HG03064 (cell line): ENCODE results near the gene BAAT.
A peak's percentile ranks its signal among the peaks of the same experiment; 100 is the strongest.

Experiments used
- ATAC-seq: cut with Tn5 transposase; IDR thresholded peaks from one replicate; pipeline ENCODE4 v1.9.1; 2021; ENCODE audit warnings: low read depth; ENCODE audit not compliant: unreplicated experiment

BAAT gene

GRCh38 chr9:101398930-101399642 lies 14.3 kb upstream of the BAAT start:
- ATAC-seq = peak; percentile 10

- peak; percentile 99 for ATAC-seq
Measured at GRCh38 chr9:101398068-101398929, 13.5 kb upstream of the BAAT start, which contains the start of the genes MRPL50 and ZNF189. Gene MRPL50, minus strand, starts transcription at chr9:101398618. Its CDS starts 26 bp downstream, at chr9:101398592. Gene ZNF189, plus strand, starts transcription at chr9:101398851. Its CDS starts 306 bp downstream, at chr9:101399157.

GRCh38 chr9:101397746-101398067 lies 12.9 kb upstream of the BAAT start:
- no peak for ATAC-seq

GRCh38 chr9:101394687-101395086 lies 9.9 kb upstream of the BAAT start:
- no peak for ATAC-seq

- ATAC-seq = no peak
Measured at GRCh38 chr9:101393135-101393534, 8.3 kb upstream of the BAAT start.

GRCh38 chr9:101388507-101388993 lies 3.7 kb upstream of the BAAT start:
- ATAC-seq = no peak

- no peak for ATAC-seq
Measured at GRCh38 chr9:101387871-101388506, 3.2 kb upstream of the BAAT start.

GRCh38 chr9:101383361-101383760 lies 1.4 kb downstream of the BAAT start:
- no peak for ATAC-seq

GRCh38 chr9:101381833-101382342 lies 2.9 kb downstream of the BAAT start:
- no peak for ATAC-seq

GRCh38 chr9:101381118-101381517 lies 3.7 kb downstream of the BAAT start:
- no peak for ATAC-seq

- ATAC-seq = no peak
Measured at GRCh38 chr9:101380295-101380694, 4.5 kb downstream of the BAAT start.

- ATAC-seq = no peak
Measured at GRCh38 chr9:101376111-101376848, 8.5 kb downstream of the BAAT start.

- no peak for ATAC-seq
Measured at GRCh38 chr9:101375546-101375945, 9.3 kb downstream of the BAAT start.

GRCh38 chr9:101372327-101373118 lies 12.3 kb downstream of the BAAT start:
- ATAC-seq = no peak

- no peak for ATAC-seq
Measured at GRCh38 chr9:101371813-101372212, 13.0 kb downstream of the BAAT start.

GRCh38 chr9:101369884-101370531 lies 14.8 kb downstream of the BAAT start:
- no peak for ATAC-seq

GRCh38 chr9:101369286-101369685 lies 15.5 kb downstream of the BAAT start:
- no peak for ATAC-seq

GRCh38 chr9:101367323-101367722 lies 17.5 kb downstream of the BAAT start:
- ATAC-seq = no peak
